ENCODE data around the gene ASIC5.
"Not testable (repeated sequence)": the region's sequence is repeated elsewhere in the genome, so short reads cannot be mapped to it uniquely, and the experiment has no call there.

The ASIC5 gene

GRCh38 chr4:155799116-155799793 lies 66.8 kb downstream of the ASIC5 start:
- no peak for DNase-seq

- DNase-seq: not testable (repeated sequence)
These were observed 68.5 kb downstream of the ASIC5 start for GRCh38 chr4:155797581-155797980.

GRCh38 chr4:155795991-155796390 lies 70.1 kb downstream of the ASIC5 start:
- no peak for DNase-seq

GRCh38 chr4:155794589-155795236 lies 71.4 kb downstream of the ASIC5 start:
- no peak for DNase-seq

GRCh38 chr4:155789982-155790381 lies 76.1 kb downstream of the ASIC5 start:
- no peak for DNase-seq

GRCh38 chr4:155789391-155789790 lies 76.7 kb downstream of the ASIC5 start:
- no peak for DNase-seq

- no peak for DNase-seq
These were observed 78.9 kb downstream of the ASIC5 start for GRCh38 chr4:155787113-155787710.

- DNase-seq: no peak
These were observed 80.2 kb downstream of the ASIC5 start for GRCh38 chr4:155785828-155786227.

GRCh38 chr4:155784637-155785036 lies 81.4 kb downstream of the ASIC5 start:
- DNase-seq: no peak

GRCh38 chr4:155781249-155781831 lies 84.7 kb downstream of the ASIC5 start:
- no peak for DNase-seq

GRCh38 chr4:155780775-155781174 lies 85.3 kb downstream of the ASIC5 start:
- no peak for DNase-seq

Data from activated naive CD4-positive, alpha-beta T cell (primary cell).